ENCODE data around the gene STK32C. TPM values are rescaled to one million over a fixed set of nuclear protein-coding genes. Genes with fewer than 3 reads are reported as not detected.

The STK32C gene
- total RNA-seq, 6 donors from 2014 or later: 4.8 to 18.3 (median 15.6) TPM

- no peaks in the 10 kb centered on the region for H3K36me3 ChIP-seq
- DNase-seq: no peak
- H3K4me1 ChIP-seq: peaks cover 0 to under 1% (median 0%) of the 10 kb centered on the region in 4 donors
- no peaks in the 10 kb centered on the region for H3K27me3 ChIP-seq
- no peak for TF ChIP-seq EP300 (IDR thresholded peaks at IDR 0.05)
- TF ChIP-seq, protein P1, sequence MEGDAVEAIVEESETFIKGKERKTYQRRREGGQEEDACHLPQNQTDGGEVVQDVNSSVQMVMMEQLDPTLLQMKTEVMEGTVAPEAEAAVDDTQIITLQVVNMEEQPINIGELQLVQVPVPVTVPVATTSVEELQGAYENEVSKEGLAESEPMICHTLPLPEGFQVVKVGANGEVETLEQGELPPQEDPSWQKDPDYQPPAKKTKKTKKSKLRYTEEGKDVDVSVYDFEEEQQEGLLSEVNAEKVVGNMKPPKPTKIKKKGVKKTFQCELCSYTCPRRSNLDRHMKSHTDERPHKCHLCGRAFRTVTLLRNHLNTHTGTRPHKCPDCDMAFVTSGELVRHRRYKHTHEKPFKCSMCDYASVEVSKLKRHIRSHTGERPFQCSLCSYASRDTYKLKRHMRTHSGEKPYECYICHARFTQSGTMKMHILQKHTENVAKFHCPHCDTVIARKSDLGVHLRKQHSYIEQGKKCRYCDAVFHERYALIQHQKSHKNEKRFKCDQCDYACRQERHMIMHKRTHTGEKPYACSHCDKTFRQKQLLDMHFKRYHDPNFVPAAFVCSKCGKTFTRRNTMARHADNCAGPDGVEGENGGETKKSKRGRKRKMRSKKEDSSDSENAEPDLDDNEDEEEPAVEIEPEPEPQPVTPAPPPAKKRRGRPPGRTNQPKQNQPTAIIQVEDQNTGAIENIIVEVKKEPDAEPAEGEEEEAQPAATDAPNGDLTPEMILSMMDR (IDR thresholded peaks at IDR 0.05): no peak
- TF ChIP-seq POLR2AphosphoS5 (IDR thresholded peaks at IDR 0.05): no peak
- TF ChIP-seq POLR2A (IDR thresholded peaks at IDR 0.05): no peak
- no peak overlapping the region for H3K4me3 ChIP-seq
- WGBS, 2 donors: 93 to 98% methylated on average over 4 of the region's 4 CpGs
- H3K27ac ChIP-seq: no peak overlapping the region
- ATAC-seq (ENCODE audit: low FRiP score in 2 of 2): no peak
- H3K9me3 ChIP-seq: no peaks in the 10 kb centered on the region
Observed at GRCh38 chr10:132314336-132314735, 6.6 kb upstream of the STK32C start.

GRCh38 chr10:132313865-132314264, 6.1 kb upstream of the STK32C start:
- no peak overlapping the region for H3K27ac ChIP-seq
- no peak overlapping the region for H3K4me3 ChIP-seq
- no peaks in the 10 kb centered on the region for H3K27me3 ChIP-seq
- no peaks in the 10 kb centered on the region for H3K36me3 ChIP-seq
- no peak for DNase-seq
- ATAC-seq (ENCODE audit: low FRiP score in 2 of 2): no peak
- TF ChIP-seq POLR2AphosphoS5 (IDR thresholded peaks at IDR 0.05) (no peak), POLR2A (IDR thresholded peaks at IDR 0.05) (no peak), EP300 (IDR thresholded peaks at IDR 0.05) (no peak)
- TF ChIP-seq, protein P1 (IDR thresholded peaks at IDR 0.05): no peak
- H3K4me1 ChIP-seq: peaks cover 0 to 5% (median 3%) of the 10 kb centered on the region in 4 donors
- 95% methylated on average over 6 of the region's 6 CpGs for WGBS, 2 donors
- H3K9me3 ChIP-seq: no peaks in the 10 kb centered on the region

DNA sequence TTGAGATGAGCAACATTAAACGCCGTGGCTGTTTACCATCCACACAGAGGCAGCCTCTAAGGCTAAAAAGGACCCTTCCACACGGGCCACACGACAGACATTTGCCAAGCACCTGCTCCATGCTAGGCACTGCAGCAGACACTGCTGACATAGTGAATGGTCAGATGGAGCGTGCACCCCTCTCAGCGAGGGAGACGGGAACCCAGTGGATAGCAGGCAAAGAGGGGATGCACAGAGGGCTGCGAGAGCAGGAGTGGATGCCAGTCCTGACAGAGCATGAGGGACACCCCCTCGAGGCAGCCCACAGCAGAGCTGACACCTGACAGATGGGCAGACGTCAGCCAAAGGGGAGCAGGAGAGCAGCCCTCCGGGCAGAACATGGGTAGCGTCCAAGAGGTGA, 5.6 kb upstream of the STK32C start:
- 93 to 97% methylated on average over 10 to 12 of the region's 12 CpGs for WGBS, 2 donors
- no peak for TF ChIP-seq EP300 (IDR thresholded peaks at IDR 0.05)
- TF ChIP-seq, protein P1 (IDR thresholded peaks at IDR 0.05): no peak
- TF ChIP-seq POLR2A (IDR thresholded peaks at IDR 0.05): no peak
- TF ChIP-seq POLR2AphosphoS5 (IDR thresholded peaks at IDR 0.05): no peak
- H3K4me1 ChIP-seq: peaks cover 0 to 11% (median 7%) of the 10 kb centered on the region in 4 donors
- H3K9me3 ChIP-seq: no peaks in the 10 kb centered on the region
- DNase-seq (no peak), ATAC-seq (ENCODE audit: low FRiP score in 2 of 2) (no peak)
- no peak overlapping the region for H3K4me3 ChIP-seq
- H3K36me3 ChIP-seq: no peaks in the 10 kb centered on the region
- H3K27ac ChIP-seq: no peak overlapping the region
- H3K27me3 ChIP-seq: no peaks in the 10 kb centered on the region

- ATAC-seq (ENCODE audit: low FRiP score in 2 of 2) (no peak), DNase-seq (no peak)
- no peaks in the 10 kb centered on the region for H3K36me3 ChIP-seq
- H3K4me1 ChIP-seq: peaks cover 9 to 21% (median 15%) of the 10 kb centered on the region in 4 donors
- no peaks in the 10 kb centered on the region for H3K9me3 ChIP-seq
- WGBS, 2 donors: 76 to 79% methylated on average over 18 of the region's 18 CpGs
- no peaks in the 10 kb centered on the region for H3K27me3 ChIP-seq
- H3K4me3 ChIP-seq: no peak overlapping the region
- TF ChIP-seq EP300 (IDR thresholded peaks at IDR 0.05) (no peak), POLR2A (IDR thresholded peaks at IDR 0.05) (no peak), POLR2AphosphoS5 (IDR thresholded peaks at IDR 0.05) (no peak)
- TF ChIP-seq, protein P1 (IDR thresholded peaks at IDR 0.05): no peak
- no peak overlapping the region for H3K27ac ChIP-seq
Observed at GRCh38 chr10:132311338-132311939, 3.7 kb upstream of the STK32C start.

Measured in upper lobe of left lung (tissue), 6 donors.